H9 (cell line): Measurements from ENCODE around the gene PAX9. TPM values are rescaled to one million over a fixed set of nuclear protein-coding genes. Genes with fewer than 3 reads are reported as not detected.
A peak's percentile ranks its signal among the peaks of the same experiment; 100 is the strongest.

Experiments
- DNase-seq: peaks from one replicate; pipeline ENCODE4 v3.0.0-alpha.2; 2017
- H2AFZ ChIP-seq: one replicate; pipeline ENCODE4 v1.6.1; 2013; ENCODE audit warnings: mild to moderate bottlenecking, low read length, control low read depth, moderate library complexity
- H2AK5ac ChIP-seq: 2 replicates; pipeline ENCODE4 v1.6.1; 2013; ENCODE audit warnings: low read length, control low read depth, mixed read lengths; ENCODE audit not compliant: insufficient read length
- H2BK120ac ChIP-seq: one replicate; pipeline ENCODE4 v1.6.1; 2013; ENCODE audit warnings: low read depth, mild to moderate bottlenecking, low read length, control low read depth, inconsistent platforms; ENCODE audit not compliant: poor library complexity, severe bottlenecking
- H2BK12ac ChIP-seq: 2 replicates; pipeline ENCODE4 v1.6.1; 2013; ENCODE audit warnings: low read length, control low read depth, mixed read lengths, low read depth; ENCODE audit not compliant: insufficient read length
- H2BK15ac ChIP-seq: 2 replicates; pipeline ENCODE4 v1.6.1; 2013; ENCODE audit warnings: low read depth, low read length, control low read depth
- H2BK20ac ChIP-seq: one replicate; pipeline ENCODE4 v1.6.1; 2013; ENCODE audit warnings: low read depth, mild to moderate bottlenecking, low read length, control low read depth, inconsistent platforms; ENCODE audit not compliant: poor library complexity, severe bottlenecking
- H2BK5ac ChIP-seq: 2 replicates; pipeline ENCODE4 v1.6.1; 2013; ENCODE audit warnings: low read length, control low read depth, mixed read lengths; ENCODE audit not compliant: insufficient read length
- H3K14ac ChIP-seq: 2 replicates; pipeline ENCODE4 v1.6.1; 2013; ENCODE audit warnings: low read length, control low read depth; ENCODE audit not compliant: insufficient read depth
- H3K18ac ChIP-seq: 2 replicates; pipeline ENCODE4 v1.6.1; 2013; ENCODE audit warnings: low read depth, mild to moderate bottlenecking, mixed read lengths, low read length, control low read depth; ENCODE audit not compliant: insufficient read length
- H3K23ac ChIP-seq: 2 replicates; pipeline ENCODE4 v1.6.1; 2013; ENCODE audit warnings: low read length, control low read depth, mixed read lengths, low read depth; ENCODE audit not compliant: insufficient read length
- H3K23me2 ChIP-seq: 2 replicates; pipeline ENCODE4 v1.6.1; 2013; ENCODE audit warnings: low read depth, mild to moderate bottlenecking, mixed read lengths, low read length, control low read depth; ENCODE audit not compliant: insufficient read length, poor library complexity, severe bottlenecking
- H3K27ac ChIP-seq: 2 replicates; pipeline ENCODE4 v1.5.1; 2013; ENCODE audit warnings: low read length, control low read depth, mixed read lengths, low read depth; ENCODE audit not compliant: insufficient read length
- H3K27me3 ChIP-seq: 2 replicates; pipeline ENCODE4 v1.6.1; 2013; ENCODE audit warnings: low read length, control low read depth, inconsistent platforms; ENCODE audit not compliant: insufficient read depth
- H3K4ac ChIP-seq: 2 replicates; pipeline ENCODE4 v1.6.1; 2013; ENCODE audit warnings: low read depth, mild to moderate bottlenecking, control low read depth, inconsistent platforms, low read length, moderate library complexity
- H3K4me1 ChIP-seq: 2 replicates; pipeline ENCODE4 v1.6.1; 2013; ENCODE audit warnings: low read length, control low read depth, inconsistent platforms; ENCODE audit not compliant: insufficient read depth
- H3K4me2 ChIP-seq: 2 replicates; pipeline ENCODE4 v1.6.1; 2013; ENCODE audit warnings: low read length, control low read depth, mixed read lengths; ENCODE audit not compliant: insufficient read length, insufficient read depth
- H3K56ac ChIP-seq: 2 replicates; pipeline ENCODE4 v1.6.1; 2013; ENCODE audit warnings: low read depth, mild to moderate bottlenecking, mixed read lengths, low read length, control low read depth; ENCODE audit not compliant: insufficient read length
- H3K79me1 ChIP-seq: 2 replicates; pipeline ENCODE4 v1.6.1; 2013; ENCODE audit warnings: low read depth, mild to moderate bottlenecking, moderate library complexity, low read length, control low read depth, inconsistent platforms; ENCODE audit not compliant: insufficient read depth, poor library complexity, severe bottlenecking
- H3K79me2 ChIP-seq: 2 replicates; pipeline ENCODE4 v1.6.1; 2013; ENCODE audit warnings: low read length, control low read depth, inconsistent platforms; ENCODE audit not compliant: insufficient read depth
- H3K9ac ChIP-seq: 2 replicates; pipeline ENCODE4 v1.6.1; 2013; ENCODE audit warnings: low read length, control low read depth, mixed read lengths; ENCODE audit not compliant: insufficient read length; ENCODE audit errors: extremely low read depth
- H3K9me3 ChIP-seq: one replicate; pipeline ENCODE4 v1.6.1; 2013; ENCODE audit warnings: low read depth, low read length, inconsistent platforms; ENCODE audit not compliant: control insufficient read depth
- H3T11ph ChIP-seq: one replicate; pipeline ENCODE4 v1.6.1; 2013; ENCODE audit warnings: mild to moderate bottlenecking, low read length, control low read depth, inconsistent platforms
- H4K20me1 ChIP-seq: one replicate; pipeline ENCODE4 v1.6.1; 2013; ENCODE audit not compliant: control insufficient read depth, insufficient read length, insufficient read depth
- H4K5ac ChIP-seq: 2 replicates; pipeline ENCODE4 v1.6.1; 2013; ENCODE audit warnings: low read depth, mild to moderate bottlenecking, mixed read lengths, low read length, control low read depth; ENCODE audit not compliant: insufficient read length
- H4K8ac ChIP-seq: replicated peaks from 2 replicates; pipeline ENCODE4 v1.6.1; 2013; ENCODE audit warnings: low read length, control low read depth, mixed read lengths, low read depth; ENCODE audit not compliant: insufficient read length
- H4K91ac ChIP-seq: 2 replicates; pipeline ENCODE4 v1.6.1; 2013; ENCODE audit warnings: low read depth, mild to moderate bottlenecking, moderate library complexity, mixed read lengths, low read length, control low read depth; ENCODE audit not compliant: insufficient read length
- H3K27ac Mint-ChIP-seq, 3 experiments: 2 replicates in 2 of 3; 3 replicates in 1 of 3; pipeline ENCODE4 v1.8.0; 2020 to 2021; ENCODE audit warnings: mixed read lengths in 3 of 3, mild to moderate bottlenecking in 1 of 3, moderate library complexity in 1 of 3
- H3K27me3 Mint-ChIP-seq: 2 replicates; pipeline ENCODE4 v1.8.0; 2021; ENCODE audit warnings: low read depth, mild to moderate bottlenecking, moderate library complexity, mixed read lengths
- H3K36me3 Mint-ChIP-seq, 3 experiments: 2 replicates in 2 of 3; 3 replicates in 1 of 3; pipeline ENCODE4 v1.8.0; 2020 to 2021; ENCODE audit warnings: low read depth in 3 of 3, mixed read lengths in 3 of 3; ENCODE audit not compliant: insufficient read depth in 1 of 3
- H3K4me1 Mint-ChIP-seq, 2 experiments: 2 replicates each; pipeline ENCODE4 v1.8.0; 2020; ENCODE audit warnings: mixed read lengths in 2 of 2
- H3K4me3 Mint-ChIP-seq, 2 experiments: 2 replicates in 1 of 2; 3 replicates in 1 of 2; pipeline ENCODE4 v1.8.0; 2020 to 2021; ENCODE audit warnings: mild to moderate bottlenecking in 2 of 2, mixed read lengths in 2 of 2, moderate library complexity in 1 of 2
- H3K9me3 Mint-ChIP-seq, 2 experiments: 2 replicates in 1 of 2; 3 replicates in 1 of 2; pipeline ENCODE4 v1.8.0; 2020; ENCODE audit warnings: mild to moderate bottlenecking in 2 of 2, mixed read lengths in 2 of 2, moderate library complexity in 1 of 2
- CTCF ChIP-seq: fragments of 200-600 bp; sonication (generic); conservative IDR thresholded peaks from 3 replicates; pipeline ENCODE4 v1.8.0; 2021; ENCODE audit warnings: antibody characterized with exemption, mild to moderate bottlenecking
- WGBS: extraction: QIAGEN DNeasy Blood & Tissue Kit; methylation state at CpG from one replicate; pipeline ENCODE4 v1.1.7; 2013; ENCODE audit warnings: missing lambda C conversion rate, low lambda C conversion rate, mixed read lengths; ENCODE audit not compliant: insufficient read length; ENCODE audit errors: extremely low coverage; 5-methylcytosine and 5-hydroxymethylcytosine counted together
- total RNA-seq: library from RNA; stranded (reverse); gene quantifications from 2 replicates; pipeline ENCODE4 v1.2.1, GENCODE V29; 2021

Gene PAX9
- total RNA-seq, 1 experiment from 2014 or later: not detected

- Histone ChIP-seq H3K27me3 (no peaks in the 10 kb centered on the region), H3K56ac (no peak overlapping the region), H3K79me1 (no peaks in the 10 kb centered on the region), H2BK20ac (no peak overlapping the region), H3K9me3 (no peaks in the 10 kb centered on the region), H3T11ph (no peak overlapping the region), H3K23ac (no peak overlapping the region), H3K9ac (no peak overlapping the region), H3K27ac (no peak overlapping the region), H3K79me2 (no peaks in the 10 kb centered on the region), H4K91ac (no peak overlapping the region), H2AK5ac (no peak overlapping the region), H2BK15ac (no peak overlapping the region), H2BK120ac (no peak overlapping the region), H2BK12ac (no peak overlapping the region), H3K23me2 (no peaks in the 10 kb centered on the region), H3K14ac (no peak overlapping the region), H4K8ac (no peak overlapping the region), H4K20me1 (no peaks in the 10 kb centered on the region), H3K4ac (no peak overlapping the region), H3K4me1 (peaks cover 5% of the 10 kb centered on the region; the same call in 1 of the 2 replicates), H3K18ac (no peak overlapping the region), H3K4me2 (peak overlapping the region; percentile 18), H2AFZ (no peak overlapping the region), H4K5ac (no peak overlapping the region), H2BK5ac (no peak overlapping the region)
- DNase-seq: peak; percentile 54
- no peak for TF ChIP-seq CTCF
- peaks cover 57% of the 10 kb centered on the region for H3K27me3 Mint-ChIP-seq
- peak overlapping the region; percentile 19 to 66; a peak in 3 of 5 replicates for H3K4me3 Mint-ChIP-seq
- WGBS: no CpG with 5 or more reads among the region's 10 CpGs
- no peaks in the 10 kb centered on the region for H3K36me3 Mint-ChIP-seq
- H3K27ac Mint-ChIP-seq: no peak overlapping the region; a peak in 1 of 7 replicates
- peaks cover 23 to 24% of the 10 kb centered on the region in 2 experiments for H3K4me1 Mint-ChIP-seq
- H3K9me3 Mint-ChIP-seq: no peaks in the 10 kb centered on the region
These were observed 14.6 kb downstream of the PAX9 start for GRCh38 chr14:36676236-36676635.
